ENCODE measurements around the gene SCN11A. TPM values are rescaled to one million over a fixed set of nuclear protein-coding genes. Genes with fewer than 3 reads are reported as not detected.

Gene SCN11A
- total and polyA plus RNA-seq, 9 of the 15 experiments (the other 6 are each of a cell fraction or from before 2014, with no cell fraction given) = 0.01 to 0.05 (median 0.04) TPM; not detected in 6

DNA sequence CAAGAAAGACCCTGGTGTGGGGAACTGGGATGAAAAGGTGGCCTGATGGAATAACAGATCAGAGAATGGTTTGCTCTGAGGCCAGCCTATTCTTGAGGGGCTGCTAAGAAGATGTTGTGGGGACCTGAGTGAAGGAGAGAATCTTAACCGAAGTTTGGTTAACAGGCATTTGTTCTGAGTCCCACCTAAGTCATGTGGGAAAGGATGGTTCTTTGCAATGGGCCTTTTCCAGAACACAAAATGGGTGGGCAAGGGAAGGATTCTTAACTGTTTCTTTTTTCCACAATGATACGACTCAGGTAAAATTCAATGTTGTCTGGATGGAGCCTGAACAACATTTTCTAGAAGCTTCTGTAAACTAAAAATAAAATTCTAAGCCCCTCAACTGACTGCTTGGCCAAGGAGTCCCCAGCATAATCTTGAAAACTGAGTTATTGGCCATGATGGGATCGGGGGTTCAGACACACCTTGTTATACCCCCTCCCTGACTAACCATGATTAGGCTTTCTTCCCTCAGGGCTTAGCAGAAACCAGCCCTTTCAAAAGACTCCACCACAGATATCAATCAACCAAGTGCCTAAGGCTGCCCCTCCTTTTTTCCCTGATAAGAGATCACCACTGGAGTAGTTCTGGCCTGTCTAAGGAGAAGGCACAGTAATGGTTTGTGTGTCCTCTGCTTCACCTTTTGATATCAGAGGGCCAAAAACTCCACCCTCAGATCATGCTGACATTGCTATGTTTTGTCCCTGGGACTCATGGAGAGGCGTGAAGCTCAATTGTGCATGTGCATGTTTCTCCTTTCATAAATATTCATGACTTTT, 30.1 kb downstream of the SCN11A start (continued):
- no peak for TF ChIP-seq ETS2 (tag; IDR thresholded peaks at IDR 0.05; ENCODE audit: borderline replicate concordance, poor library complexity, severe bottlenecking)
- TF ChIP-seq VEZF1 (CRISPR knock-in tag; IDR thresholded peaks at IDR 0.05) = peak; percentile 94
- TF ChIP-seq TBP (optimal IDR thresholded peaks at IDR 0.05; ENCODE audit: low read depth, low read length) = peak; percentile 13
- no peak for TF ChIP-seq SREBF1 (IDR thresholded peaks at IDR 0.05; ENCODE audit: borderline replicate concordance, low read depth, low read length)
- TF ChIP-seq ZNF592 (IDR thresholded peaks at IDR 0.05) = 0 out of 2 replicates have a peak, but pooled peaks have one; percentile 23
- TF ChIP-seq PHF20 (IDR thresholded peaks at IDR 0.05; ENCODE audit: partially characterized antibody) = no peak
- TF ChIP-seq, protein P1, sequence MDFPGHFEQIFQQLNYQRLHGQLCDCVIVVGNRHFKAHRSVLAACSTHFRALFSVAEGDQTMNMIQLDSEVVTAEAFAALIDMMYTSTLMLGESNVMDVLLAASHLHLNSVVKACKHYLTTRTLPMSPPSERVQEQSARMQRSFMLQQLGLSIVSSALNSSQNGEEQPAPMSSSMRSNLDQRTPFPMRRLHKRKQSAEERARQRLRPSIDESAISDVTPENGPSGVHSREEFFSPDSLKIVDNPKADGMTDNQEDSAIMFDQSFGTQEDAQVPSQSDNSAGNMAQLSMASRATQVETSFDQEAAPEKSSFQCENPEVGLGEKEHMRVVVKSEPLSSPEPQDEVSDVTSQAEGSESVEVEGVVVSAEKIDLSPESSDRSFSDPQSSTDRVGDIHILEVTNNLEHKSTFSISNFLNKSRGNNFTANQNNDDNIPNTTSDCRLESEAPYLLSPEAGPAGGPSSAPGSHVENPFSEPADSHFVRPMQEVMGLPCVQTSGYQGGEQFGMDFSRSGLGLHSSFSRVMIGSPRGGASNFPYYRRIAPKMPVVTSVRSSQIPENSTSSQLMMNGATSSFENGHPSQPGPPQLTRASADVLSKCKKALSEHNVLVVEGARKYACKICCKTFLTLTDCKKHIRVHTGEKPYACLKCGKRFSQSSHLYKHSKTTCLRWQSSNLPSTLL (IDR thresholded peaks at IDR 0.05) = no peak
- TF ChIP-seq THAP7 (CRISPR knock-in tag; IDR thresholded peaks at IDR 0.05) = no peak
- TF ChIP-seq GABPB1 (CRISPR knock-in tag; IDR thresholded peaks at IDR 0.05) = no peak
- TF ChIP-seq HDGF (IDR thresholded peaks at IDR 0.05) = no peak
- no peak for TF ChIP-seq MTF1 (CRISPR knock-in tag; IDR thresholded peaks at IDR 0.05; ENCODE audit: borderline replicate concordance)
- TF ChIP-seq PCBP2 (IDR thresholded peaks at IDR 0.05; ENCODE audit: low read depth, low read length, poor library complexity, severe bottlenecking) = no peak
- TF ChIP-seq ZNF639 (CRISPR knock-in tag; conservative IDR thresholded peaks at IDR 0.05 in 1 of 2, IDR thresholded peaks at IDR 0.05 in 1 of 2) = peak in 1 of 2 experiments; percentile 62; a peak in 1 of 4 replicates
- TF ChIP-seq HMGN3 (IDR thresholded peaks at IDR 0.05; ENCODE audit: borderline replicate concordance, extremely low read depth, insufficient read length, low read depth, low read length) = no peak
- no peak for TF ChIP-seq RBM34 (IDR thresholded peaks at IDR 0.05; ENCODE audit: borderline replicate concordance, insufficient read depth, low read length)
- no peak for TF ChIP-seq ARNT (IDR thresholded peaks at IDR 0.05)
